Lower leg skin (tissue), 4 donors: ENCODE data around the gene ARFGAP3. TPM values are rescaled to one million over a fixed set of nuclear protein-coding genes. Genes with fewer than 3 reads are reported as not detected.

Source experiments
- DNase-seq, 2 donors: peaks; one replicate each; pipeline ENCODE4 v3.0.0-alpha.2; 2019; ENCODE audit warnings: low spot score in 2 of 2
- H3K4me3 ChIP-seq: fragments of 200-600 bp; sonication (generic); 2 replicates; pipeline ENCODE4 v1.5.1; 2017; ENCODE audit warnings: mild to moderate bottlenecking, low read depth; ENCODE audit not compliant: poor library complexity, severe bottlenecking
- POLR2A ChIP-seq, 2 donors: fragments of 450-650 bp; IDR thresholded peaks; one replicate each; pipeline ENCODE4 v1.6.1; 2016 to 2017; ENCODE audit warnings: antibody characterized with exemption in 2 of 2, mild to moderate bottlenecking in 1 of 2, moderate library complexity in 1 of 2
- WGBS, 2 donors: methylation state at CpG; one replicate each; pipeline ENCODE4 v1.1.5; 2018; 5-methylcytosine and 5-hydroxymethylcytosine counted together
- intact Hi-C: fragments of 100-400 bp; cut with DNase I; formaldehyde crosslinking; loops from one replicate; pipeline ENCODE4 v1.15.0; 2023; ENCODE audit warnings: low total_unique reads
- total RNA-seq, 4 donors: library from RNA; depleted of rRNA; stranded (reverse); fragments of >200 nt; gene quantifications; one replicate each; pipeline ENCODE4 v1.1.0, GENCODE V29; 2016
- TF ChIP-seq, protein P1 (sequence below), 3 donors: fragments of 450-650 bp; IDR thresholded peaks; one replicate each; pipeline ENCODE4 v1.5.1; 2016; ENCODE audit warnings: antibody characterized with exemption in 3 of 3, mild to moderate bottlenecking in 3 of 3, moderate library complexity in 2 of 3

Gene ARFGAP3
- total RNA-seq, 4 donors from 2014 or later = 22.9 to 47.2 (median 31.2) TPM

DNA sequence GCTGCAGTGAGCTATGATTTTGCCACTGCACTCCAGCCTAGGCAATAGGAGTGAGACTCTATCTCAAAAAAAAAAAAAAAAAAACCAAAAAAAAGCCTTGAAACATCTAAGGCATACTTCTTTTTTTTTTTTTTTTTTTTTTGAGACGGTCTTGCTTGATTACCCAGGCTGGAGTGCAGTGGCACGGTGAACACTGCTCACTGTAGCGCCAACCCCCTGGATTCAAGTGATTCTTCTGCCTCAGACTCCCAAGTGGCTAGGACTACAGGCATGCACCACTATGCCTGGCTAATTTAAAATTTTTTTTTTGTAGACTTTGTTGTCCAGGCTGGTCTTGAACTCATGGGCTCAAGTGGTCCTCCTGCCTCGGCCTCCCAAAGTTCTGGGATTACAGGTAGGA lies 19.5 kb downstream of the ARFGAP3 start:
- no peak for TF ChIP-seq POLR2A (IDR thresholded peaks at IDR 0.05)
- TF ChIP-seq, protein P1, sequence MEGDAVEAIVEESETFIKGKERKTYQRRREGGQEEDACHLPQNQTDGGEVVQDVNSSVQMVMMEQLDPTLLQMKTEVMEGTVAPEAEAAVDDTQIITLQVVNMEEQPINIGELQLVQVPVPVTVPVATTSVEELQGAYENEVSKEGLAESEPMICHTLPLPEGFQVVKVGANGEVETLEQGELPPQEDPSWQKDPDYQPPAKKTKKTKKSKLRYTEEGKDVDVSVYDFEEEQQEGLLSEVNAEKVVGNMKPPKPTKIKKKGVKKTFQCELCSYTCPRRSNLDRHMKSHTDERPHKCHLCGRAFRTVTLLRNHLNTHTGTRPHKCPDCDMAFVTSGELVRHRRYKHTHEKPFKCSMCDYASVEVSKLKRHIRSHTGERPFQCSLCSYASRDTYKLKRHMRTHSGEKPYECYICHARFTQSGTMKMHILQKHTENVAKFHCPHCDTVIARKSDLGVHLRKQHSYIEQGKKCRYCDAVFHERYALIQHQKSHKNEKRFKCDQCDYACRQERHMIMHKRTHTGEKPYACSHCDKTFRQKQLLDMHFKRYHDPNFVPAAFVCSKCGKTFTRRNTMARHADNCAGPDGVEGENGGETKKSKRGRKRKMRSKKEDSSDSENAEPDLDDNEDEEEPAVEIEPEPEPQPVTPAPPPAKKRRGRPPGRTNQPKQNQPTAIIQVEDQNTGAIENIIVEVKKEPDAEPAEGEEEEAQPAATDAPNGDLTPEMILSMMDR (IDR thresholded peaks at IDR 0.05) = no peak
- H3K4me3 ChIP-seq = no peak overlapping the region
- WGBS, 2 donors = 96% methylated on average over 4 of the region's 4 CpGs
- DNase-seq = peak in 1 of 2 donors; percentile 12
- intact Hi-C loops = no loop called here

DNA sequence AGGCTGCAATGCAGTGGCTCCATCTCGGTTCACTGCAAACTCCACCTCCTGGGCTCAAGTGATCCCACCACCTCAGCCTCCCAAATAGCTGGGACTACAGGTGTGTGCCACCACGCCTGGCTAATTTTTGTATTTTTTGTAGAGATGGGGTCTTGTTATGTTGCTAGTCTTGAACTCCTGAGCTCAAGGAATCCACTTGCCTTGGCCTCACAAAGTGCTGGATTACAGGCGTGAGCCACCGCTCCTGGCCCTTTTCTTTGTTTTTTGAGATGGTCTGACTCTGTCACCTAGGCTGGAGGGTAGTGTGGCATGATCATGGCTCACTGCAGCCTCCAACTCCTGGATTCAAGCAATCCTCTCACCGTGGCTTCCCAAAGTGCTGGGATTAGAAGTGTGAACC lies 21.0 kb downstream of the ARFGAP3 start:
- DNase-seq = peak in 1 of 2 donors; percentile 62
- WGBS, 2 donors = 97 to 98% methylated on average over 5 of the region's 5 CpGs
- H3K4me3 ChIP-seq = no peak overlapping the region
- intact Hi-C loops = no loop called here
- no peak for TF ChIP-seq POLR2A (IDR thresholded peaks at IDR 0.05)
- TF ChIP-seq, protein P1 (IDR thresholded peaks at IDR 0.05) = no peak

DNA sequence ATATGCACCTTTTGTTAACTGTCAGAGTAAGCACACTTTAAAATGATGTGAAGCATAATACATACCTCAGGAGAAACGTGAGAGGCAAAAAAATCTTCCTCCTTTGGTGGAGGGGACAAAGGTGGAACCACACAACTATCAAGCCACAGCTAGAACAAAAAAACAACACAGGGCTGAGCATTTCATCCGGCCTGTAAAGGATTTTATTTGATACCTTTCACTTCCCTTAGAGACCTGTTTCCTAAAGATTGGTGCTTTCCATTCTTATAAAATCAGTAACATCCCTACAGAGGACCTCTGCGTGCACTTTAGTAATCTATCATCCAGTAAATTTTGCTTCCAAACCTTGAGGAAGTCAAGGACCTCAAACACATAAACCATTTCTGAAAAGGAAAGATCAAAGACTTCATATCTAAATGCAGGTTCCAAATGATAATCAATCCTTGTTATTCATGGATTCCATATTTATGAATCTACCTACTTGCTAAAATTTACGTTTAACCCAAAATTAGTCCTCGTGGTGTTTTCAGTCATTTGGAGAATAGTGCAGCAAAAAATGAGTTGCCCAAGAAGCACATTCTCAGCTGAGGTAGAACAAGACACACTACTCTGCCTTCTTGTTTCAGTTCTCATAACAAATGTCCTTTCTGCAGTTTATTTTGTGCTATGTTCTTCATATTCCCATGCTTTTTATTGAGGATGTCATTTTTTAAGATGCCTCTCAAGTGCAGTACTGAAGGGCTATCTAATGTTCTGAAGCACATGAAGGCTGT lies 22.7 kb downstream of the ARFGAP3 start:
- intact Hi-C loops = no loop called here
- TF ChIP-seq, protein P1 (IDR thresholded peaks at IDR 0.05) = no peak
- no peak for TF ChIP-seq POLR2A (IDR thresholded peaks at IDR 0.05)

DNA sequence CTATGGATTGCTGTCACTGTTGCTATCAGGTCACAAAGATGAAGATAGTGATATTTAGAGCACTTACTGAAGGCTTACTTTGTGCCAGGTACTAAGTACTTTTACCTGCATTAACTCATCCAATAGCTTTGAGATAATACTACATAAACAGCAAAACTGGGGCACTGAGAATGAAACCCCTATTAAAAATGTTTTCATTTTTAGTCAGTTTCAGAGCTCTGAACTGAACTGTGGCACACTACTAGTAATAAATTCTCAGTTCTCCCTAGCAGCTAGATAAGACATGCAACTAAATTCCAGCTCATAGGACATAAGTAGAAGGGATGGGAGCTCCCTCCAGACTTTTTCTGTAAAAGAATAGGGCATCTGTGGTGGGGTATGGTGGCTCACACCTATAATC lies 24.0 kb downstream of the ARFGAP3 start:
- no peak overlapping the region for H3K4me3 ChIP-seq
- TF ChIP-seq, protein P1 (IDR thresholded peaks at IDR 0.05) = no peak
- no peak for TF ChIP-seq POLR2A (IDR thresholded peaks at IDR 0.05)
- DNase-seq = no peak
- intact Hi-C loops = no loop called here

More for the DNA sequence above, 22.7 kb downstream of the ARFGAP3 start:
- 80 to 86% methylated on average over 5 of the region's 5 CpGs for WGBS, 2 donors
- DNase-seq = no peak
- H3K4me3 ChIP-seq = no peak overlapping the region

DNA sequence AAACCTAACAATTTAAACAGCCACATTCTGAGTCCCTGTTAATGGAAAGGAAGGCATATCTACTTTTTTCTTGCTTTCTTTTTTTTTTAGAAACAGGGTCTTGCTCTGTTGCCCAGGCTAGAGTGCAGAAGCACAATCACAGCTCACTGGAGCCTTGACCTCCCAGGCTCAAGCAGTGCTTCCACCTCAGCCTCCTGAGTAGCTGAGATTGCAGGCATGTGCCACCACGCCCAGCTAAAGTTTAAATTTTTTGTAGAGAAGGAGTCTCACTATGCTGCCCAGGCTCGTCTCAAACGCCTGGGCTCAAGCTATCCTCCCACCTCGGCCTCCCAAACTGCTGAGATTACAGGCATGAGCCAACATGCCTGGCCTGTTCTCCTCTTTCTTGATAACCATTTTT lies 25.4 kb downstream of the ARFGAP3 start:
- no peak for TF ChIP-seq POLR2A (IDR thresholded peaks at IDR 0.05)
- TF ChIP-seq, protein P1 (IDR thresholded peaks at IDR 0.05) = no peak
- intact Hi-C loops = no loop called here
- DNase-seq = no peak

DNA sequence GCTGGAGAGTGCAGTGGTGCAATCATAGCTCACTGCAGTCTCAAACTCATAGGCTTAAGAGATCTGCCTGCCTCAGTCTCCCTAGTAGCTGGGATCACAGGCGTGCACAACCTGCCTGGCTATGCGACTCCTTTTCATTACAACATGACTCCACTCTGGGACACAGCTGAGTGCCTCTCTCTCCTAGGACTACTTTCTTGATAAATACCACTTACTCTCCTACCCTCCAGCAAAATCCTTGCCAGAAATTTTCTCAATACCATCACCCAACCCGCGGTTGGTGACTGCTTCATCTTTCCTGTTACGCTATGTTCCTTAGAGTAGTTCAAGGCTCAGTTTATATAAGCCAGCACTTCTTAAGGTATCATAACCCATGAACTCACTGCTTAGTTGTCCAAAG lies 26.9 kb downstream of the ARFGAP3 start:
- TF ChIP-seq, protein P1 (IDR thresholded peaks at IDR 0.05) = no peak
- TF ChIP-seq POLR2A (IDR thresholded peaks at IDR 0.05) = no peak
- WGBS, 2 donors = 81 to 90% methylated on average over 5 of the region's 5 CpGs
- intact Hi-C loops = no loop called here
- no peak overlapping the region for H3K4me3 ChIP-seq
- DNase-seq = no peak

More for the DNA sequence above, 25.4 kb downstream of the ARFGAP3 start:
- no peak overlapping the region for H3K4me3 ChIP-seq
- WGBS, 2 donors = 87% methylated on average over 4 of the region's 4 CpGs
